ENCODE measurements around the gene RSAD1.
"Not testable (repeated sequence)": the region's sequence is repeated elsewhere in the genome, so short reads cannot be mapped to it uniquely, and the experiment has no call there.

RSAD1 gene

GRCh38 chr17:50458701-50459676 is 19.7 kb upstream of the RSAD1 start:
- no peak for DNase-seq

- DNase-seq = no peak
Observed at GRCh38 chr17:50459756-50460155, 18.9 kb upstream of the RSAD1 start.

GRCh38 chr17:50460831-50461526 is 17.7 kb upstream of the RSAD1 start:
- DNase-seq = no peak

- no peak for DNase-seq
Observed at GRCh38 chr17:50461550-50462132, 17.0 kb upstream of the RSAD1 start.

GRCh38 chr17:50462446-50462845 is 16.2 kb upstream of the RSAD1 start:
- no peak for DNase-seq

- DNase-seq = no peak
Observed at GRCh38 chr17:50464121-50464520, 14.5 kb upstream of the RSAD1 start.

- no peak for DNase-seq
Observed at GRCh38 chr17:50464736-50465135, 13.9 kb upstream of the RSAD1 start.

GRCh38 chr17:50465171-50465570 is 13.5 kb upstream of the RSAD1 start:
- DNase-seq = no peak

GRCh38 chr17:50465635-50466034 is 13.0 kb upstream of the RSAD1 start:
- DNase-seq = no peak

- DNase-seq = no peak
Observed at GRCh38 chr17:50466371-50467113, 12.1 kb upstream of the RSAD1 start.

- no peak for DNase-seq
Observed at GRCh38 chr17:50467114-50467854, 11.4 kb upstream of the RSAD1 start.

GRCh38 chr17:50467855-50468303 is 10.8 kb upstream of the RSAD1 start:
- no peak for DNase-seq

- no peak for DNase-seq
Observed at GRCh38 chr17:50468304-50469207, 10.1 kb upstream of the RSAD1 start, which contains the start of gene CHAD. Gene CHAD, minus strand, starts transcription at chr17:50468880. Its CDS starts 67 bp downstream, at chr17:50468813.

GRCh38 chr17:50469208-50469605 is 9.5 kb upstream of the RSAD1 start:
- DNase-seq = no peak

GRCh38 chr17:50469671-50470305 is 8.9 kb upstream of the RSAD1 start:
- no peak for DNase-seq

- DNase-seq = no peak
Observed at GRCh38 chr17:50470426-50470825, 8.2 kb upstream of the RSAD1 start.

GRCh38 chr17:50471009-50471905 is 7.4 kb upstream of the RSAD1 start:
- DNase-seq = no peak

- DNase-seq = no peak
Observed at GRCh38 chr17:50472286-50472685, 6.4 kb upstream of the RSAD1 start.

GRCh38 chr17:50472761-50473161 is 5.9 kb upstream of the RSAD1 start:
- DNase-seq = not testable (repeated sequence)

Data from KG1 (cell line).